ENCODE data around the gene DACH2.
A peak's percentile ranks its signal among the peaks of the same experiment; 100 is the strongest.

- peak; percentile 37 to 67 (median 64) for TF ChIP-seq CTCF (optimal IDR thresholded peaks at IDR 0.05 in 1 of 3, IDR thresholded peaks at IDR 0.05 in 1 of 3, conservative IDR thresholded peaks at IDR 0.05 in 1 of 3; ENCODE audit: extremely low read depth in 1 of 3, insufficient read depth in 2 of 3, low read length in 3 of 3)
- no peak for TF ChIP-seq EZH2 (IDR thresholded peaks at IDR 0.05; ENCODE audit: low read length)
These were observed 23.1 kb downstream of the DACH2 start for GRCh38 chrX:86171366-86171765.
